Hepatocyte (in vitro differentiated cells): ENCODE measurements around the gene C9orf152.

Experiments used
- EZH2 ChIP-seq: fragments of 200-600 bp; sonication (generic); IDR thresholded peaks from 2 replicates; pipeline ENCODE4 v1.6.1; 2016; ENCODE audit warnings: antibody characterized with exemption, mild to moderate bottlenecking, borderline replicate concordance
- EZH2phosphoT487 ChIP-seq: fragments of 200-600 bp; sonication (generic); IDR thresholded peaks from one replicate; pipeline ENCODE4 v1.6.1; 2018; ENCODE audit warnings: antibody characterized with exemption, mild to moderate bottlenecking, low read depth, moderate library complexity; ENCODE audit not compliant: unreplicated experiment, severe bottlenecking
- TF ChIP-seq, protein P1 (sequence below): fragments of 200-600 bp; sonication (generic); IDR thresholded peaks from 2 replicates; pipeline ENCODE4 v1.5.1; 2016; ENCODE audit warnings: antibody characterized with exemption, mild to moderate bottlenecking; ENCODE audit not compliant: poor library complexity

DNA sequence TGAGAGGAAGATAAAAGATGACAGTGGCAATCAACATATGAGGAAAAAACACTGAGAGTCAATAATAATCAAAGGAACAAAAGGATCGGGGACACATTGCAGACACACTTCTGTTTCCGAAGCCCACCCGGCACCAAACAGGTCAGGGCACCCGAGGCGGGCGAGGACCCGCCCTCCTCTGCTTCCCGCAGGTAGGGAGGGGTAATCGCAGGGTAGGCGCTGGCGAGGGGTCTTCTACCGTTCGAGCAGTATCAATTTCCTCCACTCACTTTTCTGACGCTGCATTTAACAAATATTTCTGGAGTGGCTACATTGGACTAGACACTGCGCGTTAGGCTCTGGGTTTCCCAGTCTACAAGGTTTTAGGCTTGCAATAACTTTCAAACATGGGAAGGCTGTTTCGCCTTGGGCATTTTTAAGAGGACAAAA is 47.1 kb upstream of the C9orf152 start:
- TF ChIP-seq EZH2 (no peak), EZH2phosphoT487 (no peak)
- TF ChIP-seq, protein P1, sequence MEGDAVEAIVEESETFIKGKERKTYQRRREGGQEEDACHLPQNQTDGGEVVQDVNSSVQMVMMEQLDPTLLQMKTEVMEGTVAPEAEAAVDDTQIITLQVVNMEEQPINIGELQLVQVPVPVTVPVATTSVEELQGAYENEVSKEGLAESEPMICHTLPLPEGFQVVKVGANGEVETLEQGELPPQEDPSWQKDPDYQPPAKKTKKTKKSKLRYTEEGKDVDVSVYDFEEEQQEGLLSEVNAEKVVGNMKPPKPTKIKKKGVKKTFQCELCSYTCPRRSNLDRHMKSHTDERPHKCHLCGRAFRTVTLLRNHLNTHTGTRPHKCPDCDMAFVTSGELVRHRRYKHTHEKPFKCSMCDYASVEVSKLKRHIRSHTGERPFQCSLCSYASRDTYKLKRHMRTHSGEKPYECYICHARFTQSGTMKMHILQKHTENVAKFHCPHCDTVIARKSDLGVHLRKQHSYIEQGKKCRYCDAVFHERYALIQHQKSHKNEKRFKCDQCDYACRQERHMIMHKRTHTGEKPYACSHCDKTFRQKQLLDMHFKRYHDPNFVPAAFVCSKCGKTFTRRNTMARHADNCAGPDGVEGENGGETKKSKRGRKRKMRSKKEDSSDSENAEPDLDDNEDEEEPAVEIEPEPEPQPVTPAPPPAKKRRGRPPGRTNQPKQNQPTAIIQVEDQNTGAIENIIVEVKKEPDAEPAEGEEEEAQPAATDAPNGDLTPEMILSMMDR = no peak
